Measurements from ENCODE around the gene MCU. TPM values are rescaled to one million over a fixed set of nuclear protein-coding genes. Genes with fewer than 3 reads are reported as not detected.
"Not testable (repeated sequence)": the region's sequence is repeated elsewhere in the genome, so short reads cannot be mapped to it uniquely, and the experiment has no call there.

Gene MCU
- polyA plus RNA-seq, 1 of the 3 experiments (the other 2 are of a cell fraction), result 20.6 TPM

- no peaks in the 10 kb centered on the region for H3K9me3 ChIP-seq
- H3K36me3 ChIP-seq (replicated peaks in 1 of 2; ENCODE audit: control insufficient read depth in 1 of 2, insufficient read depth in 2 of 2, low read length in 1 of 2), result no peaks in the 10 kb centered on the region
- CTCF ChIA-PET, result no interaction called here
- POLR2A ChIA-PET, result no interaction called here
- no peak for TF ChIP-seq USF1 (IDR thresholded peaks at IDR 0.05; ENCODE audit: borderline replicate concordance, low read depth)
- TF ChIP-seq SMC3 (IDR thresholded peaks at IDR 0.05; ENCODE audit: low read depth, low read length), result no peak
- TF ChIP-seq EP300 (IDR thresholded peaks at IDR 0.05; ENCODE audit: borderline replicate concordance in 1 of 2, low read depth in 1 of 2, low read length in 1 of 2), result no peak
- no peak for TF ChIP-seq RCOR1 (IDR thresholded peaks at IDR 0.05; ENCODE audit: low read length)
- no peak for TF ChIP-seq CTCF (IDR thresholded peaks at IDR 0.05)
- no peak for TF ChIP-seq RXRA (IDR thresholded peaks at IDR 0.05; ENCODE audit: borderline replicate concordance, low read depth)
- no peak for TF ChIP-seq REST (IDR thresholded peaks at IDR 0.05; ENCODE audit: low read depth, low read length)
- TF ChIP-seq MEF2A (IDR thresholded peaks at IDR 0.05; ENCODE audit: borderline replicate concordance, low read depth), result no peak
- TF ChIP-seq PBX3 (IDR thresholded peaks at IDR 0.05), result no peak
- TF ChIP-seq, protein P1, sequence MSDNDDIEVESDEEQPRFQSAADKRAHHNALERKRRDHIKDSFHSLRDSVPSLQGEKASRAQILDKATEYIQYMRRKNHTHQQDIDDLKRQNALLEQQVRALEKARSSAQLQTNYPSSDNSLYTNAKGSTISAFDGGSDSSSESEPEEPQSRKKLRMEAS (IDR thresholded peaks at IDR 0.05; ENCODE audit: low read depth), result no peak
- TF ChIP-seq JUND (IDR thresholded peaks at IDR 0.05), result no peak
- TF ChIP-seq ELF1 (IDR thresholded peaks at IDR 0.05), result no peak
- no peak for TF ChIP-seq YY1 (IDR thresholded peaks at IDR 0.05; ENCODE audit: low read depth)
- H3F3A ChIP-seq (replicated peaks; ENCODE audit: insufficient read depth), result no peaks in the 10 kb centered on the region
- no peak overlapping the region for H3K4me2 ChIP-seq
- H3K4me3 ChIP-seq (ENCODE audit: low read depth in 2 of 2, low read length in 1 of 2), result no peak overlapping the region
- DNase-seq, result no peak
- no peak overlapping the region for H3K9ac ChIP-seq
- peaks cover 56% of the 10 kb centered on the region for H3K79me2 ChIP-seq (ENCODE audit: insufficient read depth)
- no peaks in the 10 kb centered on the region for H3K4me1 ChIP-seq (ENCODE audit: control insufficient read depth in 1 of 2, insufficient read depth in 2 of 2, low read depth in 1 of 2, low read length in 1 of 2)
- no peak overlapping the region for H2AFZ ChIP-seq (ENCODE audit: low read depth)
- H3K27ac ChIP-seq (ENCODE audit: low read depth in 2 of 2, low read length in 1 of 2), result peak overlapping the region in 1 of 2 experiments; percentile 20; a peak in 1 of 4 replicates
- no peaks in the 10 kb centered on the region for H4K20me1 ChIP-seq (ENCODE audit: insufficient read depth)
- no peaks in the 10 kb centered on the region for H3K27me3 ChIP-seq (ENCODE audit: insufficient read depth)
- 98% methylated on average over 4 of the region's 4 CpGs for WGBS (ENCODE audit: low lambda C conversion rate)
- H3K9me2 ChIP-seq, result no peaks in the 10 kb centered on the region
Measured at GRCh38 chr10:72736828-72737220, 44.9 kb downstream of the MCU start.

GRCh38 chr10:72737357-72737756 is 45.4 kb downstream of the MCU start:
- H3K4me3 ChIP-seq (ENCODE audit: low read depth in 2 of 2, low read length in 1 of 2); H3K4me1 ChIP-seq (ENCODE audit: control insufficient read depth in 1 of 2, insufficient read depth in 2 of 2, low read depth in 1 of 2, low read length in 1 of 2); H3K4me2 ChIP-seq; H3F3A ChIP-seq (replicated peaks; ENCODE audit: insufficient read depth); CTCF ChIA-PET; H3K9me3 ChIP-seq; POLR2A ChIA-PET; H3K27me3 ChIP-seq (ENCODE audit: insufficient read depth); H3K27ac ChIP-seq (ENCODE audit: low read depth in 2 of 2, low read length in 1 of 2); H3K9ac ChIP-seq; DNase-seq; H3K36me3 ChIP-seq (replicated peaks in 1 of 2; ENCODE audit: control insufficient read depth in 1 of 2, insufficient read depth in 2 of 2, low read length in 1 of 2); H2AFZ ChIP-seq (ENCODE audit: low read depth); H3K9me2 ChIP-seq; H4K20me1 ChIP-seq (ENCODE audit: insufficient read depth): not testable (repeated sequence)
- H3K79me2 ChIP-seq (ENCODE audit: insufficient read depth), result peaks cover 61% of the 10 kb centered on the region
- WGBS (ENCODE audit: low lambda C conversion rate), result 97% methylated on average over 6 of the region's 6 CpGs

Measured in SK-N-SH (cell line).